ENCODE data around the gene LSAMP. TPM values are rescaled to one million over a fixed set of nuclear protein-coding genes. Genes with fewer than 3 reads are reported as not detected.
"Not testable (repeated sequence)": the region's sequence is repeated elsewhere in the genome, so short reads cannot be mapped to it uniquely, and the experiment has no call there.

LSAMP gene
- total and polyA plus RNA-seq, 2 experiments from 2014 or later, result 4.6 to 6.0 TPM

GRCh38 chr3:115848641-115849040 lies 596.6 kb downstream of the LSAMP start:
- no peak overlapping the region for H3K27ac ChIP-seq
- no peak for TF ChIP-seq CTCF (IDR thresholded peaks at IDR 0.05; ENCODE audit: low read depth, low read length)
- no peaks in the 10 kb centered on the region for H3K4me1 ChIP-seq (ENCODE audit: low read depth)
- DNase-seq (ENCODE audit: low read depth in 1 of 2, low spot score in 1 of 2), result no peak
- no peaks in the 10 kb centered on the region for H3K9me3 ChIP-seq (ENCODE audit: low read depth)
- no peaks in the 10 kb centered on the region for H3K27me3 ChIP-seq
- no peaks in the 10 kb centered on the region for H3K36me3 ChIP-seq
- H3K4me3 ChIP-seq, result no peak overlapping the region

GRCh38 chr3:115845986-115846385 lies 599.3 kb downstream of the LSAMP start:
- no peaks in the 10 kb centered on the region for H3K27me3 ChIP-seq
- no peak overlapping the region for H3K4me3 ChIP-seq
- H3K27ac ChIP-seq, result no peak overlapping the region
- no peaks in the 10 kb centered on the region for H3K36me3 ChIP-seq
- TF ChIP-seq CTCF (IDR thresholded peaks at IDR 0.05; ENCODE audit: low read depth, low read length), result no peak
- no peak for DNase-seq (ENCODE audit: low read depth in 1 of 2, low spot score in 1 of 2)
- no peaks in the 10 kb centered on the region for H3K9me3 ChIP-seq (ENCODE audit: low read depth)
- H3K4me1 ChIP-seq (ENCODE audit: low read depth), result peaks cover 7% of the 10 kb centered on the region

- not testable (repeated sequence) for DNase-seq (ENCODE audit: low read depth in 1 of 2, low spot score in 1 of 2); H3K4me1 ChIP-seq (ENCODE audit: low read depth)
These were observed 600.6 kb downstream of the LSAMP start for GRCh38 chr3:115844729-115845128.

GRCh38 chr3:115843206-115843605 lies 602.1 kb downstream of the LSAMP start:
- no peak for TF ChIP-seq CTCF (IDR thresholded peaks at IDR 0.05; ENCODE audit: low read depth, low read length)
- H3K4me3 ChIP-seq, result no peak overlapping the region

More at GRCh38 chr3:115844729-115845128, 600.6 kb downstream of the LSAMP start:
- not testable (repeated sequence) for H3K27ac ChIP-seq; H3K9me3 ChIP-seq (ENCODE audit: low read depth); H3K27me3 ChIP-seq; H3K4me3 ChIP-seq; H3K36me3 ChIP-seq

GRCh38 chr3:115839246-115839645 lies 606.0 kb downstream of the LSAMP start:
- Histone ChIP-seq H3K27ac (no peak overlapping the region), H3K36me3 (no peaks in the 10 kb centered on the region), H3K4me1 (ENCODE audit: low read depth) (peaks cover 7% of the 10 kb centered on the region), H3K9me3 (ENCODE audit: low read depth) (no peaks in the 10 kb centered on the region), H3K27me3 (no peaks in the 10 kb centered on the region), H3K4me3 (no peak overlapping the region)
- no peak for DNase-seq (ENCODE audit: low read depth in 1 of 2, low spot score in 1 of 2)
- no peak for TF ChIP-seq CTCF (IDR thresholded peaks at IDR 0.05; ENCODE audit: low read depth, low read length)

More at GRCh38 chr3:115843206-115843605, 602.1 kb downstream of the LSAMP start:
- no peaks in the 10 kb centered on the region for H3K36me3 ChIP-seq
- H3K4me1 ChIP-seq (ENCODE audit: low read depth), result peaks cover 7% of the 10 kb centered on the region
- no peak overlapping the region for H3K27ac ChIP-seq
- H3K9me3 ChIP-seq (ENCODE audit: low read depth), result no peaks in the 10 kb centered on the region
- no peak for DNase-seq (ENCODE audit: low read depth in 1 of 2, low spot score in 1 of 2)
- H3K27me3 ChIP-seq, result no peaks in the 10 kb centered on the region

- no peak for TF ChIP-seq CTCF (IDR thresholded peaks at IDR 0.05; ENCODE audit: low read depth, low read length)
These were observed 606.5 kb downstream of the LSAMP start for GRCh38 chr3:115838786-115839185.

More at GRCh38 chr3:115838786-115839185, 606.5 kb downstream of the LSAMP start:
- no peaks in the 10 kb centered on the region for H3K36me3 ChIP-seq
- H3K9me3 ChIP-seq (ENCODE audit: low read depth), result no peaks in the 10 kb centered on the region
- H3K27ac ChIP-seq, result no peak overlapping the region
- H3K27me3 ChIP-seq, result no peaks in the 10 kb centered on the region
- H3K4me3 ChIP-seq, result no peak overlapping the region
- DNase-seq (ENCODE audit: low read depth in 1 of 2, low spot score in 1 of 2), result no peak
- peaks cover 7% of the 10 kb centered on the region for H3K4me1 ChIP-seq (ENCODE audit: low read depth)
